Right lobe of liver (tissue), 6 donors: ENCODE measurements around the gene FADS1. TPM values are rescaled to one million over a fixed set of nuclear protein-coding genes. Genes with fewer than 3 reads are reported as not detected.

ENCODE experiments used
- ATAC-seq, 4 donors: fragments of 200-7000 bp; cut with Tn5 transposase; one replicate each; pipeline ENCODE4 v1.9.1; 2020; ENCODE audit warnings: mild to moderate bottlenecking in 4 of 4, moderate library complexity in 4 of 4
- DNase-seq, 3 donors: peaks; one replicate each; pipeline ENCODE4 v3.0.0-alpha.2; 2020
- H3K27ac ChIP-seq, 3 donors: fragments of 200-600 bp; one replicate each; pipeline ENCODE4 v1.8.0; 2022
- H3K27me3 ChIP-seq, 2 donors: fragments of 200-600 bp; one replicate each; pipeline ENCODE4 v1.8.0; 2022
- H3K36me3 ChIP-seq, 4 donors: fragments of 200-600 bp; sonication (generic) in 1 of 4; one replicate each; pipeline versions ENCODE4 v1.5.1 to v1.8.0; 2017 to 2022; ENCODE audit warnings: control low read depth in 1 of 4
- H3K4me1 ChIP-seq, 4 donors: fragments of 200-600 bp; sonication (generic) in 1 of 4; one replicate each; pipeline versions ENCODE4 v1.5.1 to v1.8.0; 2017 to 2022; ENCODE audit warnings: control low read depth in 1 of 4
- H3K4me3 ChIP-seq, 3 donors: fragments of 200-600 bp; one replicate each; pipeline ENCODE4 v1.8.0; 2022
- H3K9me3 ChIP-seq, 4 donors: fragments of 200-600 bp; sonication (generic) in 1 of 4; one replicate each; pipeline versions ENCODE4 v1.5.1 to v1.8.0; 2017 to 2022; ENCODE audit warnings: control low read depth in 1 of 4
- CTCF ChIP-seq, 4 donors: fragments of 200-600 bp in 3 of 4; fragments of 450-650 bp in 1 of 4; IDR thresholded peaks; one replicate each; pipeline versions ENCODE4 v1.5.1 to v1.8.0; 2016 to 2022; ENCODE audit warnings: antibody characterized with exemption in 4 of 4, mild to moderate bottlenecking in 2 of 4
- POLR2A ChIP-seq: fragments of 450-650 bp; IDR thresholded peaks from one replicate; pipeline ENCODE4 v1.6.1; 2017; ENCODE audit warnings: antibody characterized with exemption, mild to moderate bottlenecking
- WGBS: methylation state at CpG from one replicate; pipeline ENCODE4 v1.1.6; 2018; ENCODE audit warnings: low coverage, low lambda C conversion rate; ENCODE audit not compliant: insufficient coverage; ENCODE audit errors: missing lambda C conversion rate; 5-methylcytosine and 5-hydroxymethylcytosine counted together
- intact Hi-C, 2 donors: fragments of 100-400 bp; cut with DNase I; formaldehyde crosslinking; loops; one replicate each; pipeline versions ENCODE4 v1.11.2 to v1.14.1; 2022
- total RNA-seq, 6 experiments: library from RNA; depleted of rRNA in 2 of 6; stranded (reverse); fragments of >200 nt in 2 of 6; fragmentation: NEBNext Ultra II Directional in 3 of 6; extraction: Animal tissue kit (Norgen Biotek cat#: 25700) in 3 of 6; gene quantifications; one replicate each; pipeline versions ENCODE4 v1.1.0 to v1.2.4, GENCODE V29; 2016 to 2023
- donor health status: DM: no; HTN: yes; CAD: no.
- donor health status: DM: no; HTN: no; CAD: no.
- donor health status: DM: no; HTN: no; CAD: no.
- donor health status: DM: no; HTN: yes; CAD: no.
- donor health status: DM: no; HTN: yes; CAD: no.

Gene FADS1
- total RNA-seq, 6 experiments from 2014 or later, result 18.3 to 87.6 (median 34.8) TPM

GRCh38 chr11:61846362-61847020, 29.7 kb upstream of the FADS1 start:
- H3K4me3 ChIP-seq, result no peak overlapping the region
- no peak for DNase-seq
- no peak overlapping the region for H3K27ac ChIP-seq
- 60% methylated on average over 10 of the region's 10 CpGs for WGBS
- no peaks in the 10 kb centered on the region for H3K27me3 ChIP-seq
- no peak for TF ChIP-seq CTCF (IDR thresholded peaks at IDR 0.05)
- TF ChIP-seq POLR2A, result no peak
- peaks cover 0 to 21% (median 7%) of the 10 kb centered on the region in 4 donors for H3K36me3 ChIP-seq
- H3K9me3 ChIP-seq, result no peaks in the 10 kb centered on the region
- peak; percentile 68 to 90 (median 82) for ATAC-seq
- intact Hi-C loops, result no loop called here
- H3K4me1 ChIP-seq, result peaks cover 0 to 13% (median 0%) of the 10 kb centered on the region in 4 donors

- DNase-seq (no peak), ATAC-seq (no peak)
- no peak overlapping the region for H3K27ac ChIP-seq
- no peaks in the 10 kb centered on the region for H3K9me3 ChIP-seq
- no peak overlapping the region for H3K4me3 ChIP-seq
- WGBS, result 53% methylated on average over 3 of the region's 16 CpGs
- H3K4me1 ChIP-seq, result peaks cover 0 to 13% (median 0%) of the 10 kb centered on the region in 4 donors
- TF ChIP-seq POLR2A, result no peak
- no peak for TF ChIP-seq CTCF (IDR thresholded peaks at IDR 0.05)
- H3K27me3 ChIP-seq, result no peaks in the 10 kb centered on the region
- H3K36me3 ChIP-seq, result peaks cover 0 to 23% (median 6%) of the 10 kb centered on the region in 4 donors
- intact Hi-C loops, result no loop called here
These were observed 28.2 kb upstream of the FADS1 start for GRCh38 chr11:61844909-61845565.

- no peak for ATAC-seq
- H3K36me3 ChIP-seq, result peaks cover 0 to 11% (median 0%) of the 10 kb centered on the region in 4 donors
- no peak for DNase-seq
- H3K4me3 ChIP-seq, result no peak overlapping the region
- WGBS, result no CpG with 5 or more reads among the region's 7 CpGs
- H3K4me1 ChIP-seq, result peaks cover 0 to 13% (median 0%) of the 10 kb centered on the region in 4 donors
- no peak overlapping the region for H3K27ac ChIP-seq
- H3K27me3 ChIP-seq, result no peaks in the 10 kb centered on the region
- intact Hi-C loops, result no loop called here
- no peak for TF ChIP-seq CTCF (IDR thresholded peaks at IDR 0.05)
- TF ChIP-seq POLR2A, result no peak
- no peaks in the 10 kb centered on the region for H3K9me3 ChIP-seq
These were observed 25.7 kb upstream of the FADS1 start for GRCh38 chr11:61842528-61842820.

GRCh38 chr11:61841636-61842527, 25.1 kb upstream of the FADS1 start:
- intact Hi-C loops, result no loop called here
- ATAC-seq (peak; percentile 14 to 61 (median 38)), DNase-seq (no peak)
- Histone ChIP-seq H3K4me1 (peaks cover 0 to 13% (median 0%) of the 10 kb centered on the region in 4 donors), H3K4me3 (no peak overlapping the region), H3K27me3 (no peaks in the 10 kb centered on the region), H3K36me3 (peaks cover 0 to 11% (median 0%) of the 10 kb centered on the region in 4 donors), H3K9me3 (no peaks in the 10 kb centered on the region), H3K27ac (no peak overlapping the region)
- TF ChIP-seq POLR2A (no peak), CTCF (IDR thresholded peaks at IDR 0.05) (no peak)
- 48% methylated on average over 7 of the region's 12 CpGs for WGBS
